Activated T-cell treated with anti-CD3 and anti-CD28 coated beads for 4 hours (primary cell): ENCODE measurements around the gene ZNF345.

Experiments
- DNase-seq: peaks from one replicate; pipeline ENCODE4 v3.0.0-alpha.2; 2020

Gene ZNF345

GRCh38 chr19:36918090-36918489, 67.4 kb downstream of the ZNF345 start:
- no peak for DNase-seq
